HG03095 (cell line): ENCODE measurements around the gene CFAP45.

Experiments used
- ATAC-seq: cut with Tn5 transposase; IDR thresholded peaks from one replicate; pipeline ENCODE4 v1.9.1; 2021; ENCODE audit warnings: moderate library complexity; ENCODE audit not compliant: unreplicated experiment

CFAP45 gene

DNA sequence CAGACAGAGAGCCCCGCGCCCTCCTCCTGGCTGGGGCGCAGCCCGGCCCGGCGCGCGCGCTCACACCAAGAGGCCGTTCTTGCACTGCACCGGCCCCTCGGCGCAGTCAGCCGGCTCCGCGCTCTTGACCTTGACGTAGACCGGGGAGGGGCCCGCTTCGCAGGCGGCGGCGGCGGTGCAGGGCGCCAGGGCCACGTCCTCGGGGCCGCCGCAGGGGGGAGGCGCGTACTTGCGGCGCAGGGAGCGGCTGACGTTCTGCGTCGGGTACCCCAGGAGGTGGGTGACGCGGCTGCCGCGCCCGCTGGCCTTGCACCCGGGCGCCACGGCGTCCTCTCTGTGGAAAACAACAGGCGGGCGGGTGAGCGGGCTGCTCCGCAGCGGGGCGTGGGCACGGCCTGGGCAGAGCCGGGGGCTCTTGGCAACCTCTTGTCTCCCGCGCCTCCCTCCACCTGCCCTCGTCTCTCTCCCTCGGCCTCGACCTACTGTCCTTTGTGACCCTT is 45.2 kb downstream of the CFAP45 start:
- peak; percentile 71 for ATAC-seq

DNA sequence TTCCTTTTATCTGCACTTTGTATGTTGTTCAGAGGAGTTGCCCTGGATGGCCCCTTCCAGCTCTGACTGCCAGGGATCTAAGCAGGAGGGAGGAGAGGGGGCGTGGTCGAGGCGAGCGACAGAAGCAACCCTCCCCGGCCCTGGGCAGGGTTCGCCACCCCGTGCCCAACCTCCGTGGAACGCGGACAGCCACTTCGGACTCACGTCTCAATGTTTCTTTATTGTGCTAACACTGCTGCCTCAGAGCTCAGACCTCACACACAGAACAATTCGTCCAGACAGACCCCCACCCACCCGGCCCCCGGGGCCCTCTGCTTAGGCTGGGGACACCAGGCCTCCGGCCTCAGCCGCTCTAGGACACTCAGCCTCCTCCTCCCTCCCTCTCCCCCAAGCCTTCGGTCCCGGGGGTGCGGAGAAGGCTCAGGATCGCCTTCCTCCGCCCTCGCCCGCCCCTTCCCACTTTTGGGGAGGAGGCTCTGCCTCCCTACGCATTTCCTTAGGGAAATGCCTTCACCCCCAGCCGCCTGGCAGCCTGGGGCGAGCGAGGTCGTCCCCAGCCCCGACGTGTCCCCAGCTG is 45.8 kb downstream of the CFAP45 start:
- ATAC-seq: no peak

DNA sequence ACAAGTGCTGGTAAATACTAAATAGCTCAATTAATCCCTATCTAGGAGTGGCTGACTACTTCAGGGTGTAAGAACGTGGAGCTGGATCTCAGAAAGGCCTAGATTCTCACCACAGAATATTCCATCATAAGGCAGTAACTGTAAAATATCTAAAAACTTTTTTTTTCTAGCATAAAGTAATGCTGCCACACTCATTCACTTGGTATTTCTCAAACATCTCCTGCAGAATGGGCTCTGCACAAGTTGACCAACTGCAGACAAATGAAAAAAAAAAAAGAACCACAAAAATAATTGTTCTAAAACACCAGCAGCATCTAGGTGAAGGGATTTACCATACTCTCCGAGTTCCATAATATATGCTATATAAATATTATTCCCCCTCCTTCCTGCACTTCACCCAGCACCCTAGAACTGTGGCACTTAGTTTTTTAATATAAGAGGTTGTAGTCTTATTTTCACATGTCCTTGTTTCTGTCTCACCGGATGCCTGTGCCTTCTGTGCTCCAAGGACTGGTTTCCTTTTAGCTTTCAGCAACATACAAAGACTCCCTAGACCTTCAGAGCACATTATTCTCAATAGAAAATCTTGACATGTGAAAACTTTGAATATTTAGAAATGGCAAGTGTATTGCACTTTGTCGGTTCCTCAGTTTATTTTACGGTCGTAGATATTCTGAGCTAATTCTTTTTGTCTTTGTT is 46.4 kb downstream of the CFAP45 start:
- no peak for ATAC-seq

DNA sequence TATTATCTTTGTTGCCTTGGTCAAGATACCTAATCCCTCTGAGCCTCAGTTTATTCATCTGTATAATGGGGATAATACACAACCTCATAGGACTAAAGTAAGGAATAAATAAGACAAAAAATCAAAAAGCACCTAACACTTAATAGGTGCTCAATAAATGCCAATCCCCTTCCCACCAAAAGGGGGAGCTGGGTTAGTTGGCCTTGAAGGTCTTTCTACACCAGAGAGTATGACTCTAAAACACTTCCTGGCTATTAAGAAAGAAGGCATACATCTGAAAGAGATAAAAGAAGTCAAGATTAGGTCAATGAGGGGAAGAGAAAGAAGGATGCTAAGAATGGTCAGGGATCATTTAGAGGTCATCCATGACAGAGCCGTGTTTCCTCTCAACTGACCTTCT is 48.6 kb downstream of the CFAP45 start:
- no peak for ATAC-seq

DNA sequence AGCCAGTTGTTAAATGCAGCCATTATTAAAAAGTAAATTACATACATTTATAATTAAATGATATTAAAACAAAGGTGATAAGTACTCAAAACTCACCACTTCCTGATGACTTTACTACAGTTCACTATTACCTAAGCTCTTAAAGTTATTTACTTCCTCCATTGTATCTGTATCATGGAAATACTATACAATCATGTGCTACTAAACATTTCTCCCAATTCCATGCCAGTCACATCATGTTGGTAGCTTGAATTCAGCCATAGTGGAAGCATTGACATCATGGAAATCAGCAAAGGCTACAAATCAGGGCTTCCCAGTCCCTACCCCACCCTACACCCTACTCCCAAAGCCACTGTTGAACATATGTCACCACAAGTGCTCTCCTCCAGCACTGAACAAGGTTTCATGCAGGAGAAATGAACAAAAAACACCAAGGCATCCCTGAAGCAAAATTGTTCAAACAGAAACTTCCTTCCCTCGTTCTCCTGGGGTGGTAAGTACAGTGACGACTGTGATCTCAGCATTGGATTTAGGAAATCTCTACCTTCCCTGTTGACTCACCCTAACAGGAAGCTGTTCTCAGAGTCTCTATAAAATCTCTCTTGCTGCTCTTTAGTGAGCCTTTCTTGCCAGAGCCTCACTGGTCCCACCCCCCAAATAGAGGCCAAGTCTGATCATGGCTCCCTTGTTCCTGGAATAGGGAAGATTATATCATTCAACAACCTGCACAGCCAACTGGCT is 50.2 kb downstream of the CFAP45 start:
- no peak for ATAC-seq

DNA sequence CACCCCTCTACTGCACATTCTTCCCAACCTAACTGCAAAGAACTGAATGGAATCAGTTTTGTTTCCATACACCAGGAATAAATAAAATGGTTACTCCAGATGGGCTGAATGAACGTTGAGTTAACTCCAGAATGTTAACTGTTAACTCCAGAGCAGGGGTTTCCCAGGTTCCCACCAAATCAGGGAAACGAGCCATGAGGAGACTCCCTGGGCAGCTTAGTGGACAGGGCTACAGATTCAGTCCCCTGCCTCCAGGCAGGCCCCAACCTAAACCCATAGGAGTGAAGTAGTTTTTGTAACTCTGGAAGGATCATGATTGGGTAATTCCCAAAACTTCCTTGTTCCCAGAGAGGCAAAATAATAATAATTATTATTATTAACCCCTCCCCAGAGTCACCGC is 51.6 kb downstream of the CFAP45 start:
- ATAC-seq: no peak

DNA sequence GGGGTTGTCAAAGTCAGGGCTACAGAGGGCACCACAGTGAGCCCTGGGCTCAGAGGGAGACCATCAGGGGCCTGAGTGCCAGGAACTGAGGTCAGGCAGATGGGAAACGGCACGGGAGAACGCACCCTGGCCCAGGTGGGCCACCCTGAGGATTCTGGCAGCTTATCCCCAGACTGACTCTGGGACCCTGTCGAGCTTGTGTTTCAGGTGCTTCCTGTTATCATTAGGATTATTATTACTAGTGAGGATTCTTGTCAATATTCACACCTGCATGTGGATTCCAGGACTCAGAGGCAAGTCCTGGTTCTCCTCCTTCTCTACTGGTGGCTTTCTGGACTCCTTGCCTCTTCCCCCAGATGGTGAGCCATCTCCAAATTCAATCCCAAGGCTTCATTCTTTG is 52.7 kb downstream of the CFAP45 start:
- ATAC-seq: no peak

DNA sequence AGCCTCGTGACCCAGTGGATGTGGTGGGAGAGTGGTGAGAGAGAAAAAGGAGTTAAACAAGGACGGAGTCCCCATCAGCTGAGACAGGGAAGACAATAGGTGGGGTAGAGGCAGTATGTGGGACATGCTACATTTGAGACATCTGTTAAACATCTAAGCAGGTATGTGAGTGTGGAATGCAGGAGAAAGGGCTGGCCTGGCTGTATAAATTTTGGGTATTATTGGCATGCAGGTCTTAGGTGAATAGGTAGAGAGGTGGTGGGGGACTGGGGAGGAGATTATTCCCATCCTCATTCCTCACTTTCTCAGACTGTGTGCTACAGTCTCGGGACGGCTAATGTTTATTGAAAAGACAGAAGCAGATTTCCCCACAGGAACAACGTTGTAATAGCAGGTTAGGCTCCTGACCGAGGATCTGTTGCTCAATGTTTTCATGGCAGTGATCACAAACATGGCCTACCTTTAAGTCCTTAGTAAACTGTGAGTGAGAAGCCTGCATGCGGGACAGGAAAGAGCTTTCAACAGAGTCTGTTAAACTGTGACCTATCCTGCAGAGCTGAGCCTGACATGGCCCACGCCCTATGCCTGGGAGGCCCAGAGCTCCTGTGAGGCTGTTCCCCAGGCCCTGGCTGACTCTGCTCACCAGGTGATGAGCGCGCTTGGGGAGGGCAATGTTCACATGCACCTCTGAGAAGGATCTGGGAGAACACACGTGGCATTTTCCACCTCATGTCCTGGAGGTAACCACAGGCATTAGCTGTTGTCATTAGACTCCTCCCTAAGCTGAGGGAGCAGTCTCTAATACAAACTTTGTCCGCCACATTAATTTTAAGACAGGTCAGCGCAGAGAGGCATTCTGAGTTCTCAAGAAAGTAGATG is 54.0 kb downstream of the CFAP45 start:
- ATAC-seq: no peak

DNA sequence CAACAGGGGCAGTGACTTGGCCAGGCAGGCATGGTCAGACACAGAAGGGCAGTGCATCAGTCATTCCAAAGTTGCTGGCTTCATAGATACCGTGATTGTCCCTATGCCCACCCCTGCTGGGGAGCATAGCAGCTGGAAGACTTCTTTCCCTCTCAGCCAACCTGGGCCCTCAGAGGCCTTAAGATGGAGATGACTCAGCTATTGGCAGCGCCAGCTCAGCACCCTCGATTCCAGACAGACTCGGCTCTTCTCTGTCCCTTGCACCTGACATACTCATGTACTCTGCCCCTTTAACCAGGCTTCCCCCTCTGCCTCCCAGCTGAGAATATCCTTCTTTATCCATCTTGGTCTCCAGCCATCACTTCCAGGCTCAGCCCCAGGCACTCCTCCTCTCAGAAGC is 56.5 kb downstream of the CFAP45 start:
- no peak for ATAC-seq

DNA sequence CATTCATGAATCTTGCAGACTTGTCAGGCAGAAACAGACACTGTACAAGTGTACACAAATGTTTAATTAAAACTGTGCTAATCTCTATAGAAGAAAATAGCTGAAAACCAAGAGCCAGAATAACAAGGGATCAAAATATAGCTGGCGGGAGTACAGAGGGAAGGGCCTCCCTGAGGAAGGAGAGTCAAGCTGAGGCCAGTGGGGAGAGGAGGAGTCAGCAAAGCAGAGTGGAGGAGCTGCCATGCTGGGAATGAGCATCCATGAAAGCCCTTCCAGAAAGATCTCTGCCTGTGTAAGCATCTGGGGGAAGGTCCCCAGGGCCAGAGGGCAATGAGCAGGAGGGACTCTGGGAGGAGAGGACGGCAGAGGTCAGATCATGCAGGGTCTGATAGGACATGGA is 58.2 kb downstream of the CFAP45 start:
- no peak for ATAC-seq

DNA sequence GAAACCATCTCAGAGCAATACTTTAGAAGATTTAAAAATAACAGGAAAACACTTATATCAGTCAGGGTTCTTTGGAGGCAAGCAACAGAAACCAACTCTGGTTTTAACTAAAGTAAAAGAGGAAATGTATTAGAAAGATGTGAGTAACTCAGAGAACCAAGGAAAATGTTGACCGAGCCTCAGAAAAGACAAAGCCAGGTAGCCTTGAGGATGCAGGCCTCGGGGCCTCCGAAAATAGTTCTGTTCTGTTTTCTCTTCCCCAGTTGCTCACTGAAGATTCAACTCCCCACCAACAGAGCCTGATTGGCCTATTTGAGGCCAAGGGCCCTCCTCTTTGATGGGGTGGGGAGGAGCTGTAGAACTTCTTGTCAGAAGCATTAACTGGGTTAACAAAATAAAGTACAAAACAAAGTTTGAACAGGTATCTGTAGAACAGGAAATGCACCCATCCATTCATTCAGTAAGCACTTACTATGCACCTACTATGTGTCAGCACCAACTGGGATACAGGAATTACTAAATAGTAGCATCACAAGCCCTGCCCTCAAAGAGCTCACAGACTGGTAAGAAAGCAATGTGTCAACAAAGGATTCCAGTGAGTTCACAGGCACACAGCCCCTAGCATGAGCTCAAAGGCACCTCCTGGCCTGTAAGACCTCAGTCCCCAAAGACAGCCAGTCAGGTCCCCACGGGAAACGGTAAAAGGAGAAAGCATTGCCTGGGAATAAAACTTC is 60.7 kb downstream of the CFAP45 start:
- peak; percentile 88 for ATAC-seq

DNA sequence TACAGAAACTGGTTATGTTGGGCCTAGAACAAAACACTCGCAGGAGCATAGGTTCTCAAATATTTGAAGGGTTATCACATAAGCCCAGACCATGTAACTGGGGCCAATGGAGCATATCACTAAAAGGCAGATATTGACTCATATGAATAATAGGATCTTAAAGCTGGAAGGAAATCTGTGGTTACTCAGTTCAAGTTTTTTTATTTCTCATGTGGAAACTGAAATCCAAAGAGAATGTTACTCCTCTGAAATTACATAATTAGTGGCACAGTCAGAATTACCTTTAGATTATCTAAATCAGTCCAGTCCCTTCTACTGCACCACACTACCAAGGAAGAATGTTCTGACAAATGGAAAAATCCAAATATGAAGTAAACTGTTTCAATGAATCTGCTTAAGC is 61.2 kb downstream of the CFAP45 start:
- peak; percentile 48 for ATAC-seq

DNA sequence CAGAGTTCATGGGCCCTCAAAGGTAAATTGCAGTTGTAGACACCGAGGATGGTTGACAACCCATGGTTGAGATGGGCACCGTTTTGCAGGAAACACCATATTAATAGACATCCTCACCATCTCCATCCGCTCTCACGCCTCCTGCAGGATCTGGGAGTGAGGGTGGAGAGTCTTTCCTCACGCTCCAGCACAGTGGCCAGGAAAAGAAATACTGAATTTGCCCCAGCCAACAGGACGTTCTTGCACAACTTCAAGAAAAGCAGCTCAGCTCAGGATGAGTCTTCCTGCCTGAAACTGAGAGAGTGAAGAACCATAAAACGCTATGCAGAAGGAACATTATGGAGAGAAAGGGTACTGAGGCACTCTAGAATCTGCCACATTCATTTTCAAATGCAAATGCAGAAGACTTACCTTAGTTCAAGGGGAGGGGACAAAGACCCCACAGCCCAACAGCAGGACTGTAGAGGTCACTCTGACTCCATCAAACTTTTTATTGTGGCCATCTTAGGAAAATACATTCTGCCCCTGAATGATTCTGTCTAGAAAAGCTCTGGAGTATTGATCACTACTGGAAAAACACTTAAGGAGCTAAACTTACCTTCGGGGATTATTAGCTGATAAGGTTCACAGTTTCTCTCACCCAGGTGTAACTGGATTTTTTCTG is 64.0 kb downstream of the CFAP45 start:
- ATAC-seq: no peak

DNA sequence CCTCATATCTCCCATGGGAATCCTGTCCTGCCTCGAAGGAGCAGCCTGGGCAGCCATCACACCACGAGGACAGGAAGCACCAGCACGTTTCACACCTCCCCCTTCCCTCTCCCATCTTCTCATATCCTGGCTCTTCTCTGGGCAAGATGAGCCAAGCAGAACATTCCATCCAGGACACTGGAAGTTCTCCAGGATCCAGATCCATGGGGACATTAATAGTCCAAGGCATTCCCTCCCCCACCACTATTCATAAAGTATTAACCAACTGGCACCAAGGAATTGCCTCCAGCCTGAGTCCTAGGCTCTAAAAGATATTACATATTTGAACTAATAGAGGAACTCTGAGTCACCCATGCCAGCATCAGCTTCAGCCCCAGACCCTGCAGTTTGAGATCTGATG is 64.6 kb downstream of the CFAP45 start:
- ATAC-seq: no peak

DNA sequence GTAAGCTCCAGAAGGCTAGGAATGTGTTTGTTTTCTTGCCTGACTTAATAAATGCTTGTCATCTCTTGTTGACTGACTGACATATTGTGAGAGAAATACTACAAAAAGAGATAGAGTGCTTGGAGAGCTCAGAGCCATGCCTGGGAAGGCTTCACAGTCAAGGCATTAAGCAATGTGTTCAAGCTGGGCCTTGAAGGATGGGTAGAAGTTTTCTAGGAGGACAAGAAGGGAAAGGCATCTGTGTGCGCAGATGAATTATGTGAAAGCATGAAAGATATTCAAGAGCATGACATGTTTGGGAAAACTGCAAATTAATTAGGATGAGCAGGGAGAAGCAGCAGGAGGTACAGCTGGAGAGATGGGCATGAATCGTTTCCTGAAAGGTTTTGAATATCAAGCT is 67.7 kb downstream of the CFAP45 start:
- ATAC-seq: no peak

DNA sequence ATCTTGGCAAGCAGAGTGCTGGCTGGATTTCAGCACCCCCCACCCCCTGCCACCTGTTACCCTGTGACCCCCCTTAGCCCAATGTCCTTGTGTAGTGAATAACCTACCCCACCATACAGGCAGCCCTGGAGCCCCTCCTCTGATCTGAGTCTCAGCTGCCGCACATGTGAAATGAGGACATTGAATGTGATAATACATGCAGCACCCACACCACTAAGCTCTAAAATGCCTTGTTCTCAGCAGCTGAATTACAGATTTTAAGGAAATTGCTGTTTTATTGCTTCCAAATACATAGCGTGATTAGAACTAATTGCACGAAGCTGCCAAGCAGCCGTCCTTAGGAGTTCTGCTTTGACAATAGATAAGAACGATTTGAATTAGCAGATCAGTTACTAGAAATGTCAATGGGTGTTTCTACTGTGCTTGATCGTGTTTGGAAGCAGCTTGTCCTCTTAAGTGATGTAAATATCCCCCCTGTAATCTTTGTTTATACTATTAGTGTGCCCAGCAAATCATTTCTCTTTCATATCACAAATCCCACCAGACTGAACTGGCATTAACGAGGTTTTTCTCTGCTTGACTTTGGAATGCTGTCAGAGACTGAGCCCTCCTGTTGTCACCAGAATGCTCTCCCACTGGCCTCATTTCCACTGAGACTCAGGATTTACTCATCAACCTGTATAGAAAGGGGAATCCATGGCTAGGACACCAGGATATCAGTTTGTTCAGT is 68.4 kb downstream of the CFAP45 start:
- no peak for ATAC-seq

DNA sequence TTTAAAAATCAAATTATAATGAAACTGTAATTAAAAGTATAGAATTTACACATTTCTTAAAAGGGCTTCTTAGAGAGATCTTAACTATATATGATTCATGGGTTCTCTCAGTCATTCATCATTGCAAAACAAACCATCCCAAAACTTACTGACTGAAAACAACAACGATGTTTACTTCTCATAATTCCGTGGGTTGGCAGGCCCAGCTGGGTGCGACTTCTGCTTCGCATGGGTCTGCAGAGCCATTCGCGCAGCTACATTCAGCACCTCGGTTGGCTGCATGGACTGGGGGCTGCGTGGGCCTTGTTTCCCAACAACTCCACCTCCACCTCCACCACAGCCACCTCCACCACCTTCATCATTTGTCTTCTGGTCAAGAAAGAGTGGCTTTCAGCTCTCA is 69.2 kb downstream of the CFAP45 start:
- no peak for ATAC-seq

DNA sequence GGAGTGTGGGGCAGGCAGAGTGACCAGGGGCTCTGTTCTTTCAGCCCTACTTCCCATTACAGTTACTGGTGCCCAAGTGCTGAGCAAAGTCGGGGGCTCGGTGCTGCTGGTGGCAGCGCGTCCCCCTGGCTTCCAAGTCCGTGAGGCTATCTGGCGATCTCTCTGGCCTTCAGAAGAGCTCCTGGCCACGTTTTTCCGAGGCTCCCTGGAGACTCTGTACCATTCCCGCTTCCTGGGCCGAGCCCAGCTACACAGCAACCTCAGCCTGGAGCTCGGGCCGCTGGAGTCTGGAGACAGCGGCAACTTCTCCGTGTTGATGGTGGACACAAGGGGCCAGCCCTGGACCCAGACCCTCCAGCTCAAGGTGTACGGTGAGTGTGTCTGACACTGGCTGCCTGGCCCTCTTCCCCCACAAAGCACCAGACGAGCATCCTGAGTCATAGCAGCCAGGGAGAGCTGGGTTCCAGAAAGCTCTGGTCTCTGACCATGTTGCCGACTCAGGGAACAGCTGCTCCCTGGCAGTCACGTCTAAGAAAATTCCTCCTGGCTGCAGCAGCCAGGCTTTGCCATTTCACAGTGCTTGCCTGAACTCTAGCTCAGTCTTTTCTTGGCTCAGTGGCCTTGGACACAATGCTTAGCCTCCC is 70.0 kb downstream of the CFAP45 start:
- ATAC-seq: no peak

DNA sequence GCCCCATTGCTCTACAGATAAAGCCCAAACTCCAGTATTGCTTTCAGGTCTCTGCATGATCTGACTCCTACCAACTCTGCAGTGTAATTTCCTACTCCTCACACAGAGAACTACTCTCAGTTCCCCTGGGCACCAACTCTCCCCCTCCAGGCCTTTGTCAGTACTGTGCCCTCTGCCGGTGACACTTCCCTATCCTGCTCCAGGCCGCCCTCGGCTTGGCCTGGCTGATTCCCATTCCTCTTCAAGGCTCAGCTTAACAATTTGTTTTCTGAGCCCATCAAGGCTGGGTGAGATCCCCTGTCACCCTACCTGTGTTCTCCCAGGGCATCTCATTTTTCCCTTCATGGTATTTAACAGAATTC is 70.7 kb downstream of the CFAP45 start:
- peak; percentile 64 for ATAC-seq
